ENCODE results near the gene JKAMP. TPM values are rescaled to one million over a fixed set of nuclear protein-coding genes. Genes with fewer than 3 reads are reported as not detected.

The JKAMP gene
- 55.5 and 148 TPM in 2 replicates for total RNA-seq

GRCh38 chr14:59483819-59484638 is at the start of gene JKAMP, which contains the start of gene L3HYPDH:
Gene JKAMP (plus strand): TSS chr14:59484517. CDS start chr14:59484590, 73 bp downstream.
Gene L3HYPDH (minus strand): TSS chr14:59484408. CDS start chr14:59484316, 92 bp downstream.

GRCh38 chr14:59465316-59466135 is 18.8 kb upstream of the JKAMP start, which contains the start of gene GPR135:
Gene GPR135 (minus strand): TSS chr14:59465380. CDS start chr14:59465226, 154 bp downstream.

Other genes starting within 250 kb of the JKAMP start
- 1.0 and 2.6 TPM in 2 replicates for gene GPR135, start 19.1 kb upstream of the JKAMP start, total RNA-seq
- gene L3HYPDH, start 109 bp upstream of the JKAMP start, total RNA-seq: 21.3 and 38.9 TPM in 2 replicates
- not detected in 2 replicates for gene CCDC175, start 92.3 kb downstream of the JKAMP start, total RNA-seq